ENCODE measurements around the gene B4GALT3. TPM values are rescaled to one million over a fixed set of nuclear protein-coding genes. Genes with fewer than 3 reads are reported as not detected.
A peak's percentile ranks its signal among the peaks of the same experiment; 100 is the strongest.

The B4GALT3 gene
- total RNA-seq, 1 donor from 2014 or later, result 23.2 TPM

DNA sequence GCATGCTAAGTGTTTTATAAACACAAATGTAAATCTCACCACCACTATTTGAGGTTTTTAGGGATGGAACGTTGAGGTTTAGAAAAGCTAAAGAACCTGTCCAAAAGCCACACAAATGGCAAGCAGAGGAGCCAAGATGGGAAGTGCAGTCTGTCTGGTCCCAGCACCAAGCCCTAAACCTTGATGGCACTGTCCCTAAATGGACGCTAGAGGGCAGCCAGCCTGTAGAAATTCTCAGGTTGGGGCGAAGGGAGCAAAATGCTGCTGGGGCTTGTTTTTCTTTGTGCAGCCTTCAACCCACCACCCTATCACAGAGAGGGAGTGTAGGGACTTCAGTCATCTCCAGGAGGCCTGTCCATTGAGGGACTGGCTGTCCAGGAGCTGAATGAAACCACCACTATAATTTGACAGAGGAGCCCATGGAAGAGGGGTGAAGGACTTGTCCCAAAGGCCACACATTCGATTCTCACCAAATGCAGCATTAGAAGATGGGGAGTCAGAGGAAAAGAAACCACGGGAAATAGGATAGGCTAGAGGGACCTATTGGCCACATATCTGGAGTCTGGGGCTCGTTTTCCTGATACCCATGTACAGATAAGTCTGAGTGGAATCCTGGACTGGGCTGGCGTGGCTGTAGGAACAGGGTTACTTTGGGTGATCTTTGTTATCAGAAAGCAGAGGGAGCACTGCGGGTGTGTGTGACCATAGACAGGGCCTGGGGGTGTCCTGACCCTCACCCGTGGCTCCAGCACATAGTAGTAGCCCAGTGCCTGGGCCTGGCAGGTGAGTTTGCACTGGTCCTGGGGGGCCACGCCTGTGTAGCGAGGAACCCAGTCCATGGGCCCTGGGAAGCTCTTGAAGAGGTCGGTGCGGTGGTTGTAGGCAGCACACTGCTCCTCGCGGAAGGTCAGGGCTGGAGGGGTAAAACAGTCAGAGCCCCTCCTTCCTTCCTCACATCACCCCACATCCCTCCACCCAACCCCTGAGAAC is 15.5 kb upstream of the B4GALT3 start:
- Histone ChIP-seq H3K4me1 (peaks cover 65% of the 10 kb centered on the region), H3K36me3 (peaks cover 29% of the 10 kb centered on the region), H3K9me3 (replicated peaks) (no peaks in the 10 kb centered on the region), H3K27me3 (ENCODE audit: low read depth) (no peaks in the 10 kb centered on the region), H3K4me3 (peak overlapping the region; percentile 67), H3K27ac (replicated peaks) (peak overlapping the region; percentile 37)
- TF ChIP-seq, protein P1, sequence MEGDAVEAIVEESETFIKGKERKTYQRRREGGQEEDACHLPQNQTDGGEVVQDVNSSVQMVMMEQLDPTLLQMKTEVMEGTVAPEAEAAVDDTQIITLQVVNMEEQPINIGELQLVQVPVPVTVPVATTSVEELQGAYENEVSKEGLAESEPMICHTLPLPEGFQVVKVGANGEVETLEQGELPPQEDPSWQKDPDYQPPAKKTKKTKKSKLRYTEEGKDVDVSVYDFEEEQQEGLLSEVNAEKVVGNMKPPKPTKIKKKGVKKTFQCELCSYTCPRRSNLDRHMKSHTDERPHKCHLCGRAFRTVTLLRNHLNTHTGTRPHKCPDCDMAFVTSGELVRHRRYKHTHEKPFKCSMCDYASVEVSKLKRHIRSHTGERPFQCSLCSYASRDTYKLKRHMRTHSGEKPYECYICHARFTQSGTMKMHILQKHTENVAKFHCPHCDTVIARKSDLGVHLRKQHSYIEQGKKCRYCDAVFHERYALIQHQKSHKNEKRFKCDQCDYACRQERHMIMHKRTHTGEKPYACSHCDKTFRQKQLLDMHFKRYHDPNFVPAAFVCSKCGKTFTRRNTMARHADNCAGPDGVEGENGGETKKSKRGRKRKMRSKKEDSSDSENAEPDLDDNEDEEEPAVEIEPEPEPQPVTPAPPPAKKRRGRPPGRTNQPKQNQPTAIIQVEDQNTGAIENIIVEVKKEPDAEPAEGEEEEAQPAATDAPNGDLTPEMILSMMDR (IDR thresholded peaks at IDR 0.05; ENCODE audit: borderline replicate concordance), result peak; percentile 89
- intact Hi-C loops (cut with micrococcal nuclease), result no loop called here
- peak; percentile 45 for DNase-seq

DNA sequence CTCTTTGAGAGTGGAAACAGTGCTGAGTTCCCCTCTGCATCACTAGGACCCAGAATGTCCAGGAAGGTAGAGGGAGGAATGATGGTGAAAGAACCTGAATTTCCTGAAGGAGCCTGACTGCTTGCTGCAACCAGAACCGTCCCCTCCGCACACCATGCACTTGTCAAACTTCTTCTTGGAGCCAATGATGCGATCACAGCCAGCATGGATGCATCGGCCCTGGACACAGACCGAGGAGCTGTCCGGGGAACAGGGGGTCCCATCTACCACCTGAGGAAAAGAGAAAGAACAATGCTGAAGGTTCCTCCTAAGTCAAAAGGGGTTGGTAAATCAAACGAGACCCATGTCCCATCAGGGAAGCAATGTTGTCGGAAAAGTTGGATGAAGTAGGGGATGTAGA is 14.7 kb upstream of the B4GALT3 start:
- intact Hi-C loops (cut with micrococcal nuclease), result no loop called here
- H3K4me1 ChIP-seq, result peaks cover 62% of the 10 kb centered on the region
- H3K36me3 ChIP-seq, result peaks cover 29% of the 10 kb centered on the region

DNA sequence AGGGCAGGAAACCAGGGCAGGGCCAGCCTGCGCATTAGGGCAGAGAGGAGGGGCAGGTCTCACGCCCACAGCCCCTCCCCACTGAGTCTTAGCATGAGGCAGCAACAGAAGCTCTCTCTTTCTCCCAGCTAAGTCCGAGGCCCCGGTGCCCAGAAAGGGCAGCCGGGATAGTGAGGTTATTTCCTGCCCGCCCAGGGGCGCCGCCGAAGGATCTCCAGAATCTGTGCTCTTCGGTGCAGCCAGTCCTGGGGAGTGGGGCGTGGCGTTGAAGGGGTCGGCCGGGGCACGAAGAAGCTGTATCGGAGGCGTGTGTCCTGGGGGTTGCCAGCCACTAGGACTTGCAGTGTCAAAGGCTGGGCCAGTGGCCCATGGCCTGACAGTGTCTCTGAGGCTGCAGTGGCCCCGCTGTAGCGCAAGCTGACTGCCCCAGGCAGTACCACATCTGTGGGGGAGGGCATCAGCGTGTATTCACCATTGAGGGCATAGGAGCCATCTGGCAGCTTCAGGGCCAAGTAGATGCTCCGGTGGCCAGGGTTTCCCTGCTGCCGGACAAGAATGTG is 13.7 kb upstream of the B4GALT3 start:
- Histone ChIP-seq H3K36me3 (peaks cover 26% of the 10 kb centered on the region), H3K27ac (replicated peaks) (no peak overlapping the region), H3K4me1 (peaks cover 60% of the 10 kb centered on the region), H3K9me3 (replicated peaks) (no peaks in the 10 kb centered on the region), H3K4me3 (no peak overlapping the region), H3K27me3 (ENCODE audit: low read depth) (no peaks in the 10 kb centered on the region)
- TF ChIP-seq, protein P1 (IDR thresholded peaks at IDR 0.05; ENCODE audit: borderline replicate concordance), result no peak
- intact Hi-C loops (cut with micrococcal nuclease), result no loop called here
- no peak for DNase-seq

More for the DNA sequence above, 14.7 kb upstream of the B4GALT3 start:
- no peak overlapping the region for H3K4me3 ChIP-seq
- no peak for DNase-seq
- no peaks in the 10 kb centered on the region for H3K27me3 ChIP-seq (ENCODE audit: low read depth)
- TF ChIP-seq, protein P1 (IDR thresholded peaks at IDR 0.05; ENCODE audit: borderline replicate concordance), result no peak
- no peak overlapping the region for H3K27ac ChIP-seq (replicated peaks)
- H3K9me3 ChIP-seq (replicated peaks), result no peaks in the 10 kb centered on the region

DNA sequence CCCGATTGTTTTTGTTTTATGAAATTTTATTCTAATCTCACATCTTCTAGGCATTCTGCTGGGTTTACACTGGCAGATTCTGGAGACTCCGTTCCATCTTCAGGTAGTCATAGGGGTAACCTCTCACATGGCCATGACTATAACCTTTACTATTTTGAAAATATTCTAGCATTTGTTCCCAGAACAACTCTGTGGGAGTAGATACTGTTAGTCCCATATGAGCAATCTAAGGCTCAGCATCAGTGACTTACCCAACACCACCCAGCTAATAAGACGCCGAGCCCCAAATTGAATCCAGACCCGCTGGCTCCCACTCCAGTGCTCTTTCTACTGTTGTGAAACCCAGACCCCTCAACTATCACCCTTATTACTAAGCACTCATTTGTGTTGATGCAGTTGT is 11.7 kb upstream of the B4GALT3 start:
- peaks cover 20% of the 10 kb centered on the region for H3K36me3 ChIP-seq
- H3K9me3 ChIP-seq (replicated peaks), result no peaks in the 10 kb centered on the region
- TF ChIP-seq, protein P1 (IDR thresholded peaks at IDR 0.05; ENCODE audit: borderline replicate concordance), result no peak
- DNase-seq, result no peak
- H3K27me3 ChIP-seq (ENCODE audit: low read depth), result no peaks in the 10 kb centered on the region
- H3K27ac ChIP-seq (replicated peaks), result no peak overlapping the region
- H3K4me3 ChIP-seq, result no peak overlapping the region
- intact Hi-C loops (cut with micrococcal nuclease), result no loop called here
- peaks cover 60% of the 10 kb centered on the region for H3K4me1 ChIP-seq

DNA sequence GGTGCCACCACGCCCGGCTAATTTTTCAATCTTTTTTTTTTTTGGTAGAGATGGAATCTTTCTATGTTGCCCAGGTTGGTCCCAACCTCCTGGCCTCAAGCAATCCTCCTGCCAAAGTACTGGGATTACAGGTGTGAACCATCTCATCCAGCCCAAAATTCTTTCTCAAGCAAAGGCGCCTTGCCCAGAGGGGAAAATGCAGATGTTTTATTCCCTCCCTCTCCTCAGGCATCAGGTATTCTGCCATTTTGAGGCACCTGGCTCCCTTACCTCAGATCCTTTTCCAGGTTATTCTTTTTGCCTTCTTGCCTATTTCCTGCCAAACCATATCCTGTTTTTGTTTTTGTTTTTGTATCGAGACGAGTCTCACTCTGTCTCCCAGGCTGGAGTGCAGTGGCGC is 11.1 kb upstream of the B4GALT3 start:
- Histone ChIP-seq H3K27me3 (ENCODE audit: low read depth) (no peaks in the 10 kb centered on the region), H3K27ac (replicated peaks) (no peak overlapping the region), H3K9me3 (replicated peaks) (no peaks in the 10 kb centered on the region), H3K36me3 (peaks cover 16% of the 10 kb centered on the region), H3K4me3 (no peak overlapping the region), H3K4me1 (peaks cover 58% of the 10 kb centered on the region)
- TF ChIP-seq, protein P1 (IDR thresholded peaks at IDR 0.05; ENCODE audit: borderline replicate concordance), result no peak
- DNase-seq, result no peak
- intact Hi-C loops (cut with micrococcal nuclease), result no loop called here
